ENCODE results near the gene HRH2.

- no peak for TF ChIP-seq CTCF (IDR thresholded peaks at IDR 0.05)
- TF ChIP-seq POLR2A (IDR thresholded peaks at IDR 0.05): no peak
These were observed at the start of gene HRH2 for GRCh38 chr5:175657593-175658271.
